OCI-LY3 (cell line): ENCODE measurements around the gene HCRT.
"Not testable (repeated sequence)": the region's sequence is repeated elsewhere in the genome, so short reads cannot be mapped to it uniquely, and the experiment has no call there.

ENCODE experiments used
- H2AFZ ChIP-seq: fragments of 200-600, 300-600 bp; shearing (Covaris generic); 2 replicates; pipeline ENCODE4 v1.6.0; 2014; ENCODE audit warnings: antibody characterized with exemption, low read depth, low read length
- H3K27ac ChIP-seq: fragments of 200-600, 300-600 bp; sonication (generic); 2 replicates; pipeline ENCODE4 v1.5.1; 2014; ENCODE audit warnings: mild to moderate bottlenecking, low read length, moderate library complexity, mixed read lengths
- H3K27me3 ChIP-seq: fragments of 200-600, 300-600 bp; sonication (generic); 2 replicates; pipeline ENCODE4 v1.6.1; 2014; ENCODE audit warnings: low read depth, low read length, mixed read lengths
- H3K36me3 ChIP-seq: fragments of 200-600, 300-600 bp; sonication (generic); replicated peaks from 2 replicates; pipeline ENCODE3; 2014; ENCODE audit warnings: low read depth, low read length, mixed read lengths
- H3K4me1 ChIP-seq: fragments of 300-600, 200-600 bp; sonication (generic); 2 replicates; pipeline ENCODE4 v1.6.1; 2014; ENCODE audit warnings: low read length, mixed read lengths
- H3K4me2 ChIP-seq: fragments of 200-600, 300-600 bp; sonication (generic); 2 replicates; pipeline ENCODE4 v1.6.1; 2014; ENCODE audit warnings: low read length, mixed read lengths
- H3K4me3 ChIP-seq: fragments of 300-600, 200-600 bp; sonication (generic); 2 replicates; pipeline ENCODE4 v1.5.1; 2014; ENCODE audit warnings: antibody characterized with exemption, mild to moderate bottlenecking, low read length, moderate library complexity
- H3K79me2 ChIP-seq: fragments of 300-600, 200-600 bp; shearing (Covaris generic); 2 replicates; pipeline ENCODE4 v1.6.1; 2014; ENCODE audit warnings: mild to moderate bottlenecking, low read length, mixed read lengths
- H3K9ac ChIP-seq: fragments of 300-600, 200-600 bp; shearing (Covaris generic); 2 replicates; pipeline ENCODE4 v1.6.0; 2014; ENCODE audit warnings: mild to moderate bottlenecking, low read length, moderate library complexity
- H3K9me3 ChIP-seq: fragments of 200-600, 300-600 bp; shearing (Covaris generic); 2 replicates; pipeline ENCODE4 v1.6.1; 2014; ENCODE audit warnings: low read length, mixed read lengths; ENCODE audit not compliant: insufficient read depth
- H4K20me1 ChIP-seq: fragments of 200-600, 300-600 bp; sonication (generic); 2 replicates; pipeline ENCODE4 v1.6.1; 2016; ENCODE audit warnings: low read length, mixed read lengths; ENCODE audit not compliant: insufficient read depth
- CTCF ChIP-seq: fragments of 200-600, 300-600 bp; sonication (generic); IDR thresholded peaks from 2 replicates; pipeline ENCODE4 v1.5.1; 2014; ENCODE audit warnings: antibody characterized with exemption, low read length, low read depth
- EZH2phosphoT487 ChIP-seq: fragments of 200-600 bp; shearing (Covaris generic); IDR thresholded peaks from 2 replicates; pipeline ENCODE4 v1.6.1; 2018; ENCODE audit warnings: antibody characterized with exemption, mixed run types, low read depth

HCRT gene

GRCh38 chr17:42146911-42147607, 38.2 kb downstream of the HCRT start:
- no peak for TF ChIP-seq CTCF
- no peak for TF ChIP-seq EZH2phosphoT487
- H3K36me3 ChIP-seq, result peaks cover 21% of the 10 kb centered on the region
- H3K4me3 ChIP-seq, result no peak overlapping the region
- H3K79me2 ChIP-seq, result peaks cover 56% of the 10 kb centered on the region
- H3K9ac ChIP-seq, result no peak overlapping the region
- no peak overlapping the region for H2AFZ ChIP-seq
- H3K4me2 ChIP-seq, result no peak overlapping the region
- no peaks in the 10 kb centered on the region for H3K9me3 ChIP-seq
- no peak overlapping the region for H3K27ac ChIP-seq
- no peaks in the 10 kb centered on the region for H3K27me3 ChIP-seq
- H3K4me1 ChIP-seq, result no peaks in the 10 kb centered on the region
- peaks cover 10% of the 10 kb centered on the region for H4K20me1 ChIP-seq

DNA sequence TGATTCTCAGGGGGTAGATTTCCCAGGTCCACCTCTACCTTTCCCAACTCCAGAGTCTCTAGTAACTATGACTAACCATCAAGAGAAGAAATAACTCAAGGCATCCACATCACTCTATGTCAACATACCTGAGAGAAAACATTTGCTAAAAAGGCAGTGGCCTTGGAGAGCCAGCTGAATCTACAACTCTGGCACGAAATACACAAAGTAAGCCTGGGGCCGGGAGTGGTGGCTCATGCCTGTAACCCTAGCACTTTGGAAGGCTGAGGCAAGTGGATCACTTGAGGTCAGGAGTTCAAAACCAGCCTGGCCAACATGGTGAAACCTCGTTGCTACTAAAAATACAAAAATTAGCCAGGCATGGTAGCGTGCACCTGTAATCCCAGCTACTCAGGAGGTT, 42.1 kb downstream of the HCRT start:
- H2AFZ ChIP-seq, H3K27ac ChIP-seq, H3K9me3 ChIP-seq, H3K27me3 ChIP-seq, H3K4me3 ChIP-seq, H3K4me1 ChIP-seq, H3K4me2 ChIP-seq, H3K9ac ChIP-seq: not testable (repeated sequence)
- Histone ChIP-seq H3K36me3 (peaks cover 22% of the 10 kb centered on the region), H3K79me2 (peaks cover 56% of the 10 kb centered on the region), H4K20me1 (peaks cover 25% of the 10 kb centered on the region)

DNA sequence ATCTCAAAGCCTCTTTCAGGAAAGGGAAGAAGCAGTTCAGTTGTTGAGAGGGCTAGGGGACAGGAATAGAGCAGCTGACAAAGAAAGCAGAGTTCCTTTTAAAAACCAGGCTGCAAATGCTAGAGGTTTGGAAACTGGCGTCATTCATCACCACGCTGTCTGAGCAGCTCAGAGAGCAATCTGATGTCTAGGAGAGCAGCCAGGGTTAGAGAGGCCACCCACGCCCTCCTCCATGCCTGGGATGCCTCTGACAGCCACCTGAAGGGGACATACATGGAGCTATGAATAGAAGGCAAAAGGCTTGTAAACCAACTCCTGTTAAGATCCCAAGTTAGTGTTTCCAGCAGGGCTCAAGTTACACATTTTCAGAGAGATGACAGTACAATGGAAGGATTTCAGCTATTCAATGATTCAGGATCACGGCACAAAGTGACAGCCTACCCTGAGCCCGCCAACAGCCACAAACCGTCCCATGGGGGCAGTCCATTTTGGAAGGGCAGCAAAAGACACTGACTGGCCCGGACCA, 42.8 kb downstream of the HCRT start:
- TF ChIP-seq EZH2phosphoT487 (no peak), CTCF (no peak)
- Histone ChIP-seq H3K79me2 (peaks cover 61% of the 10 kb centered on the region), H3K27ac (no peak overlapping the region), H4K20me1 (peaks cover 24% of the 10 kb centered on the region), H3K36me3 (peaks cover 23% of the 10 kb centered on the region), H3K4me2 (no peak overlapping the region), H2AFZ (no peak overlapping the region), H3K27me3 (no peaks in the 10 kb centered on the region), H3K9ac (no peak overlapping the region), H3K4me3 (no peak overlapping the region), H3K4me1 (peaks cover 13% of the 10 kb centered on the region; the same call in 1 of the 2 replicates), H3K9me3 (no peaks in the 10 kb centered on the region)

GRCh38 chr17:42141382-42141781, 43.9 kb downstream of the HCRT start:
- H3K27me3 ChIP-seq, result no peaks in the 10 kb centered on the region
- no peak overlapping the region for H3K9ac ChIP-seq
- no peak overlapping the region for H3K4me3 ChIP-seq
- no peak for TF ChIP-seq CTCF
- no peak for TF ChIP-seq EZH2phosphoT487
- H2AFZ ChIP-seq, result no peak overlapping the region
- H3K4me2 ChIP-seq, result no peak overlapping the region
- H4K20me1 ChIP-seq, result peaks cover 21% of the 10 kb centered on the region
- no peak overlapping the region for H3K27ac ChIP-seq
- no peaks in the 10 kb centered on the region for H3K9me3 ChIP-seq
- peaks cover 23% of the 10 kb centered on the region for H3K4me1 ChIP-seq
- peaks cover 67% of the 10 kb centered on the region for H3K79me2 ChIP-seq
- peaks cover 24% of the 10 kb centered on the region for H3K36me3 ChIP-seq

DNA sequence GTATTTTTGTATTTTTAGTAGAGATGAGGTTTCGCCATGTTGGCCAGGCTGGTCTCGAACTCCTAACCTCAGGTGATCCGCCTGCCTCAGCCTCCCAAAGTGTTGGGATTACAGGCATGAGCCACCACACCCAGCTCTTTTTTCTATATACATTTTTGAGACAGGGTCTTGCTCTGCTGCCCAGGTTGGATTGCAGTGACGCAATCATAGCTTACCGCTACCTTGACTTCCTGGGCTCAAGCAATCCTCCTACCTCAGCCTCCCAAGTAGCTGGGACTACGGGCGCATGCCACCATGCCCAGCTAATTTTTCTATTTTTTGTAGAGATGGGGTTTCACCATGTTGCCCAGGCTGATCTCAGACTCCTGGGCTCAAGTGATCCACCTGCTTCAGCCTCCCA, 44.6 kb downstream of the HCRT start:
- peaks cover 31% of the 10 kb centered on the region for H3K36me3 ChIP-seq

More for the DNA sequence above, 44.6 kb downstream of the HCRT start:
- H3K4me3 ChIP-seq, H3K4me2 ChIP-seq, H3K9me3 ChIP-seq, H3K27ac ChIP-seq, H2AFZ ChIP-seq, H3K9ac ChIP-seq, H3K27me3 ChIP-seq: not testable (repeated sequence)
- Histone ChIP-seq H3K4me1 (peaks cover 30% of the 10 kb centered on the region), H3K79me2 (peaks cover 74% of the 10 kb centered on the region), H4K20me1 (peaks cover 26% of the 10 kb centered on the region)
